Measurements from ENCODE around the gene ASNS. TPM values are rescaled to one million over a fixed set of nuclear protein-coding genes. Genes with fewer than 3 reads are reported as not detected.
"Not testable (repeated sequence)": the region's sequence is repeated elsewhere in the genome, so short reads cannot be mapped to it uniquely, and the experiment has no call there.

The ASNS gene
- total RNA-seq, 1 donor: 119 TPM

GRCh38 chr7:97851683-97852082 lies 20.5 kb downstream of the ASNS start:
- no peaks in the 10 kb centered on the region for H3K9me3 ChIP-seq (ENCODE audit: low read depth, low read length)
- no peak overlapping the region for H3K27ac ChIP-seq (ENCODE audit: low read depth, low read length)
- no peaks in the 10 kb centered on the region for H3K79me2 ChIP-seq (ENCODE audit: insufficient read depth, low read length)
- DNase-seq (ENCODE audit: insufficient read length, low spot score, missing footprints): no peak
- H3K36me3 ChIP-seq (ENCODE audit: insufficient read depth, low read length): peaks cover 11% of the 10 kb centered on the region
- H4K20me1 ChIP-seq (ENCODE audit: insufficient read depth, low read length): no peaks in the 10 kb centered on the region
- no peak overlapping the region for H3K4me2 ChIP-seq (ENCODE audit: insufficient read depth, low read length)
- no peak overlapping the region for H3K4me3 ChIP-seq (ENCODE audit: insufficient read depth, low read length)
- no peak for TF ChIP-seq CTCF (IDR thresholded peaks at IDR 0.05; ENCODE audit: extremely low read depth, low read depth, low read length)
- H3K27me3 ChIP-seq (ENCODE audit: insufficient read depth, low read length): no peaks in the 10 kb centered on the region
- no peak overlapping the region for H2AFZ ChIP-seq (ENCODE audit: low read length)
- H3K4me1 ChIP-seq (ENCODE audit: insufficient read depth, low read length): no peaks in the 10 kb centered on the region

GRCh38 chr7:97850262-97851031 lies 21.8 kb downstream of the ASNS start:
- DNase-seq (ENCODE audit: insufficient read length, low spot score, missing footprints); H3K4me3 ChIP-seq (ENCODE audit: insufficient read depth, low read length); H4K20me1 ChIP-seq (ENCODE audit: insufficient read depth, low read length); H3K9me3 ChIP-seq (ENCODE audit: low read depth, low read length); H3K4me1 ChIP-seq (ENCODE audit: insufficient read depth, low read length); H3K4me2 ChIP-seq (ENCODE audit: insufficient read depth, low read length); H2AFZ ChIP-seq (ENCODE audit: low read length); H3K27ac ChIP-seq (ENCODE audit: low read depth, low read length); H3K27me3 ChIP-seq (ENCODE audit: insufficient read depth, low read length); H3K79me2 ChIP-seq (ENCODE audit: insufficient read depth, low read length): not testable (repeated sequence)
- peaks cover 11% of the 10 kb centered on the region for H3K36me3 ChIP-seq (ENCODE audit: insufficient read depth, low read length)

- no peak overlapping the region for H3K4me2 ChIP-seq (ENCODE audit: insufficient read depth, low read length)
- no peaks in the 10 kb centered on the region for H3K79me2 ChIP-seq (ENCODE audit: insufficient read depth, low read length)
- no peaks in the 10 kb centered on the region for H3K27me3 ChIP-seq (ENCODE audit: insufficient read depth, low read length)
- no peaks in the 10 kb centered on the region for H4K20me1 ChIP-seq (ENCODE audit: insufficient read depth, low read length)
- no peak for DNase-seq (ENCODE audit: insufficient read length, low spot score, missing footprints)
- H3K4me1 ChIP-seq (ENCODE audit: insufficient read depth, low read length): no peaks in the 10 kb centered on the region
- H3K9me3 ChIP-seq (ENCODE audit: low read depth, low read length): no peaks in the 10 kb centered on the region
- no peak for TF ChIP-seq CTCF (IDR thresholded peaks at IDR 0.05; ENCODE audit: extremely low read depth, low read depth, low read length)
- no peak overlapping the region for H3K4me3 ChIP-seq (ENCODE audit: insufficient read depth, low read length)
- no peak overlapping the region for H2AFZ ChIP-seq (ENCODE audit: low read length)
- H3K36me3 ChIP-seq (ENCODE audit: insufficient read depth, low read length): peaks cover 5% of the 10 kb centered on the region
- no peak overlapping the region for H3K27ac ChIP-seq (ENCODE audit: low read depth, low read length)
Observed at GRCh38 chr7:97847791-97848190, 24.4 kb downstream of the ASNS start.

GRCh38 chr7:97846945-97847344 lies 25.3 kb downstream of the ASNS start:
- H3K9me3 ChIP-seq (ENCODE audit: low read depth, low read length): no peaks in the 10 kb centered on the region
- H3K4me2 ChIP-seq (ENCODE audit: insufficient read depth, low read length): no peak overlapping the region
- H3K79me2 ChIP-seq (ENCODE audit: insufficient read depth, low read length): no peaks in the 10 kb centered on the region
- no peak for DNase-seq (ENCODE audit: insufficient read length, low spot score, missing footprints)
- no peak overlapping the region for H2AFZ ChIP-seq (ENCODE audit: low read length)
- TF ChIP-seq CTCF (IDR thresholded peaks at IDR 0.05; ENCODE audit: extremely low read depth, low read depth, low read length): no peak
- H3K4me1 ChIP-seq (ENCODE audit: insufficient read depth, low read length): no peaks in the 10 kb centered on the region
- H3K36me3 ChIP-seq (ENCODE audit: insufficient read depth, low read length): peaks cover under 1% of the 10 kb centered on the region
- no peak overlapping the region for H3K27ac ChIP-seq (ENCODE audit: low read depth, low read length)
- H4K20me1 ChIP-seq (ENCODE audit: insufficient read depth, low read length): no peaks in the 10 kb centered on the region
- no peaks in the 10 kb centered on the region for H3K27me3 ChIP-seq (ENCODE audit: insufficient read depth, low read length)
- no peak overlapping the region for H3K4me3 ChIP-seq (ENCODE audit: insufficient read depth, low read length)

All from osteoblast (primary cell).